H9 (cell line): ENCODE data around the gene PELO. TPM values are rescaled to one million over a fixed set of nuclear protein-coding genes. Genes with fewer than 3 reads are reported as not detected.

Experiments used
- DNase-seq: peaks from one replicate; pipeline ENCODE4 v3.0.0-alpha.2; 2017
- H2AFZ ChIP-seq: one replicate; pipeline ENCODE4 v1.6.1; 2013; ENCODE audit warnings: mild to moderate bottlenecking, low read length, control low read depth, moderate library complexity
- H2AK5ac ChIP-seq: 2 replicates; pipeline ENCODE4 v1.6.1; 2013; ENCODE audit warnings: low read length, control low read depth, mixed read lengths; ENCODE audit not compliant: insufficient read length
- H2BK120ac ChIP-seq: one replicate; pipeline ENCODE4 v1.6.1; 2013; ENCODE audit warnings: low read depth, mild to moderate bottlenecking, low read length, control low read depth, inconsistent platforms; ENCODE audit not compliant: poor library complexity, severe bottlenecking
- H2BK12ac ChIP-seq: 2 replicates; pipeline ENCODE4 v1.6.1; 2013; ENCODE audit warnings: low read length, control low read depth, mixed read lengths, low read depth; ENCODE audit not compliant: insufficient read length
- H2BK15ac ChIP-seq: 2 replicates; pipeline ENCODE4 v1.6.1; 2013; ENCODE audit warnings: low read depth, low read length, control low read depth
- H2BK20ac ChIP-seq: one replicate; pipeline ENCODE4 v1.6.1; 2013; ENCODE audit warnings: low read depth, mild to moderate bottlenecking, low read length, control low read depth, inconsistent platforms; ENCODE audit not compliant: poor library complexity, severe bottlenecking
- H2BK5ac ChIP-seq: 2 replicates; pipeline ENCODE4 v1.6.1; 2013; ENCODE audit warnings: low read length, control low read depth, mixed read lengths; ENCODE audit not compliant: insufficient read length
- H3K14ac ChIP-seq: 2 replicates; pipeline ENCODE4 v1.6.1; 2013; ENCODE audit warnings: low read length, control low read depth; ENCODE audit not compliant: insufficient read depth
- H3K18ac ChIP-seq: 2 replicates; pipeline ENCODE4 v1.6.1; 2013; ENCODE audit warnings: low read depth, mild to moderate bottlenecking, mixed read lengths, low read length, control low read depth; ENCODE audit not compliant: insufficient read length
- H3K23ac ChIP-seq: 2 replicates; pipeline ENCODE4 v1.6.1; 2013; ENCODE audit warnings: low read length, control low read depth, mixed read lengths, low read depth; ENCODE audit not compliant: insufficient read length
- H3K23me2 ChIP-seq: 2 replicates; pipeline ENCODE4 v1.6.1; 2013; ENCODE audit warnings: low read depth, mild to moderate bottlenecking, mixed read lengths, low read length, control low read depth; ENCODE audit not compliant: insufficient read length, poor library complexity, severe bottlenecking
- H3K27ac ChIP-seq: 2 replicates; pipeline ENCODE4 v1.5.1; 2013; ENCODE audit warnings: low read length, control low read depth, mixed read lengths, low read depth; ENCODE audit not compliant: insufficient read length
- H3K27me3 ChIP-seq: 2 replicates; pipeline ENCODE4 v1.6.1; 2013; ENCODE audit warnings: low read length, control low read depth, inconsistent platforms; ENCODE audit not compliant: insufficient read depth
- H3K4ac ChIP-seq: 2 replicates; pipeline ENCODE4 v1.6.1; 2013; ENCODE audit warnings: low read depth, mild to moderate bottlenecking, control low read depth, inconsistent platforms, low read length, moderate library complexity
- H3K4me1 ChIP-seq: 2 replicates; pipeline ENCODE4 v1.6.1; 2013; ENCODE audit warnings: low read length, control low read depth, inconsistent platforms; ENCODE audit not compliant: insufficient read depth
- H3K4me2 ChIP-seq: 2 replicates; pipeline ENCODE4 v1.6.1; 2013; ENCODE audit warnings: low read length, control low read depth, mixed read lengths; ENCODE audit not compliant: insufficient read length, insufficient read depth
- H3K56ac ChIP-seq: 2 replicates; pipeline ENCODE4 v1.6.1; 2013; ENCODE audit warnings: low read depth, mild to moderate bottlenecking, mixed read lengths, low read length, control low read depth; ENCODE audit not compliant: insufficient read length
- H3K79me1 ChIP-seq: 2 replicates; pipeline ENCODE4 v1.6.1; 2013; ENCODE audit warnings: low read depth, mild to moderate bottlenecking, moderate library complexity, low read length, control low read depth, inconsistent platforms; ENCODE audit not compliant: insufficient read depth, poor library complexity, severe bottlenecking
- H3K79me2 ChIP-seq: 2 replicates; pipeline ENCODE4 v1.6.1; 2013; ENCODE audit warnings: low read length, control low read depth, inconsistent platforms; ENCODE audit not compliant: insufficient read depth
- H3K9ac ChIP-seq: 2 replicates; pipeline ENCODE4 v1.6.1; 2013; ENCODE audit warnings: low read length, control low read depth, mixed read lengths; ENCODE audit not compliant: insufficient read length; ENCODE audit errors: extremely low read depth
- H3K9me3 ChIP-seq: one replicate; pipeline ENCODE4 v1.6.1; 2013; ENCODE audit warnings: low read depth, low read length, inconsistent platforms; ENCODE audit not compliant: control insufficient read depth
- H3T11ph ChIP-seq: one replicate; pipeline ENCODE4 v1.6.1; 2013; ENCODE audit warnings: mild to moderate bottlenecking, low read length, control low read depth, inconsistent platforms
- H4K20me1 ChIP-seq: one replicate; pipeline ENCODE4 v1.6.1; 2013; ENCODE audit not compliant: control insufficient read depth, insufficient read length, insufficient read depth
- H4K5ac ChIP-seq: 2 replicates; pipeline ENCODE4 v1.6.1; 2013; ENCODE audit warnings: low read depth, mild to moderate bottlenecking, mixed read lengths, low read length, control low read depth; ENCODE audit not compliant: insufficient read length
- H4K8ac ChIP-seq: replicated peaks from 2 replicates; pipeline ENCODE4 v1.6.1; 2013; ENCODE audit warnings: low read length, control low read depth, mixed read lengths, low read depth; ENCODE audit not compliant: insufficient read length
- H4K91ac ChIP-seq: 2 replicates; pipeline ENCODE4 v1.6.1; 2013; ENCODE audit warnings: low read depth, mild to moderate bottlenecking, moderate library complexity, mixed read lengths, low read length, control low read depth; ENCODE audit not compliant: insufficient read length
- H3K27ac Mint-ChIP-seq, 3 experiments: 2 replicates in 2 of 3; 3 replicates in 1 of 3; pipeline ENCODE4 v1.8.0; 2020 to 2021; ENCODE audit warnings: mixed read lengths in 3 of 3, mild to moderate bottlenecking in 1 of 3, moderate library complexity in 1 of 3
- H3K27me3 Mint-ChIP-seq: 2 replicates; pipeline ENCODE4 v1.8.0; 2021; ENCODE audit warnings: low read depth, mild to moderate bottlenecking, moderate library complexity, mixed read lengths
- H3K36me3 Mint-ChIP-seq, 3 experiments: 2 replicates in 2 of 3; 3 replicates in 1 of 3; pipeline ENCODE4 v1.8.0; 2020 to 2021; ENCODE audit warnings: low read depth in 3 of 3, mixed read lengths in 3 of 3; ENCODE audit not compliant: insufficient read depth in 1 of 3
- H3K4me1 Mint-ChIP-seq, 2 experiments: 2 replicates each; pipeline ENCODE4 v1.8.0; 2020; ENCODE audit warnings: mixed read lengths in 2 of 2
- H3K4me3 Mint-ChIP-seq, 2 experiments: 2 replicates in 1 of 2; 3 replicates in 1 of 2; pipeline ENCODE4 v1.8.0; 2020 to 2021; ENCODE audit warnings: mild to moderate bottlenecking in 2 of 2, mixed read lengths in 2 of 2, moderate library complexity in 1 of 2
- H3K9me3 Mint-ChIP-seq, 2 experiments: 2 replicates in 1 of 2; 3 replicates in 1 of 2; pipeline ENCODE4 v1.8.0; 2020; ENCODE audit warnings: mild to moderate bottlenecking in 2 of 2, mixed read lengths in 2 of 2, moderate library complexity in 1 of 2
- WGBS: extraction: QIAGEN DNeasy Blood & Tissue Kit; methylation state at CpG from one replicate; pipeline ENCODE4 v1.1.7; 2013; ENCODE audit warnings: missing lambda C conversion rate, low lambda C conversion rate, mixed read lengths; ENCODE audit not compliant: insufficient read length; ENCODE audit errors: extremely low coverage; 5-methylcytosine and 5-hydroxymethylcytosine counted together
- total RNA-seq: library from RNA; stranded (reverse); gene quantifications from 2 replicates; pipeline ENCODE4 v1.2.1, GENCODE V29; 2021
- TF ChIP-seq, protein P1 (sequence below): fragments of 200-600 bp; sonication (generic); conservative IDR thresholded peaks from 3 replicates; pipeline ENCODE4 v1.8.0; 2021; ENCODE audit warnings: antibody characterized with exemption, mild to moderate bottlenecking

The PELO gene
- total RNA-seq, 1 experiment from 2014 or later, result 20.3 TPM

DNA sequence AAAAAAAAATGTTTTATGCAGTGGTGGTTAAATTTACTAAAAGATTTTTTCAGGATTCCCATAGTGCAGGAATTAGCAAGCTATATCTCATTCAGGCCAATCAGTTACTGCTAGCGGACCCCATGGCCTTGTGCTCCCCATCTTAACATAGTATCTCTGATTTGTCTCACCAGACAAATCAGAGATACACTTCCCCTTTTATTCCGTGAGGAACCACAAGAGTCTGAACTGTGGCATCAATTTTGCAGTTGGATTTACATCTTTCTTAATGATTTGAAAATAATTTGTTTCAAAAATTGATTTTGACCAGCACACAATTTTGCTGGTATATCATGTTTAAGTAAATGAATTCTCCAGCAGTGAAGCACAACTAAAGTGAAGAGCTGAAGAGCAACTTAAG is 17.9 kb downstream of the PELO start:
- Histone ChIP-seq H3K14ac (no peak overlapping the region), H3K79me2 (peaks cover 14% of the 10 kb centered on the region; the same call in 1 of the 2 replicates), H2BK5ac (no peak overlapping the region), H3K23me2 (peaks cover 10% of the 10 kb centered on the region), H3K18ac (no peak overlapping the region), H3K9ac (no peak overlapping the region), H3K23ac (no peak overlapping the region), H2BK20ac (no peak overlapping the region), H2BK120ac (no peak overlapping the region), H3T11ph (no peak overlapping the region), H3K4ac (no peak overlapping the region), H3K56ac (no peak overlapping the region), H3K27ac (no peak overlapping the region), H4K91ac (no peak overlapping the region), H2AK5ac (no peak overlapping the region), H2BK15ac (no peak overlapping the region), H2AFZ (no peak overlapping the region), H3K4me2 (no peak overlapping the region), H3K9me3 (no peaks in the 10 kb centered on the region), H4K5ac (no peak overlapping the region), H4K20me1 (no peaks in the 10 kb centered on the region), H3K4me1 (no peaks in the 10 kb centered on the region; the same call in 1 of the 2 replicates), H3K27me3 (no peaks in the 10 kb centered on the region), H2BK12ac (no peak overlapping the region), H3K79me1 (no peaks in the 10 kb centered on the region), H4K8ac (no peak overlapping the region)
- TF ChIP-seq, protein P1, sequence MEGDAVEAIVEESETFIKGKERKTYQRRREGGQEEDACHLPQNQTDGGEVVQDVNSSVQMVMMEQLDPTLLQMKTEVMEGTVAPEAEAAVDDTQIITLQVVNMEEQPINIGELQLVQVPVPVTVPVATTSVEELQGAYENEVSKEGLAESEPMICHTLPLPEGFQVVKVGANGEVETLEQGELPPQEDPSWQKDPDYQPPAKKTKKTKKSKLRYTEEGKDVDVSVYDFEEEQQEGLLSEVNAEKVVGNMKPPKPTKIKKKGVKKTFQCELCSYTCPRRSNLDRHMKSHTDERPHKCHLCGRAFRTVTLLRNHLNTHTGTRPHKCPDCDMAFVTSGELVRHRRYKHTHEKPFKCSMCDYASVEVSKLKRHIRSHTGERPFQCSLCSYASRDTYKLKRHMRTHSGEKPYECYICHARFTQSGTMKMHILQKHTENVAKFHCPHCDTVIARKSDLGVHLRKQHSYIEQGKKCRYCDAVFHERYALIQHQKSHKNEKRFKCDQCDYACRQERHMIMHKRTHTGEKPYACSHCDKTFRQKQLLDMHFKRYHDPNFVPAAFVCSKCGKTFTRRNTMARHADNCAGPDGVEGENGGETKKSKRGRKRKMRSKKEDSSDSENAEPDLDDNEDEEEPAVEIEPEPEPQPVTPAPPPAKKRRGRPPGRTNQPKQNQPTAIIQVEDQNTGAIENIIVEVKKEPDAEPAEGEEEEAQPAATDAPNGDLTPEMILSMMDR, result no peak
- no CpG with 5 or more reads among the region's 2 CpGs for whole genome bisulfite sequencing
- H3K36me3 Mint-ChIP-seq, result peaks cover 4 to 7% (median 6%) of the 10 kb centered on the region in 3 experiments
- peaks cover 26% of the 10 kb centered on the region in 2 experiments for H3K4me1 Mint-ChIP-seq
- H3K27me3 Mint-ChIP-seq, result no peaks in the 10 kb centered on the region
- DNase-seq, result no peak
- H3K27ac Mint-ChIP-seq, result no peak overlapping the region
- H3K4me3 Mint-ChIP-seq, result no peak overlapping the region
- no peaks in the 10 kb centered on the region for H3K9me3 Mint-ChIP-seq
